ENCODE measurements around the gene PCDH8. TPM values are rescaled to one million over a fixed set of nuclear protein-coding genes. Genes with fewer than 3 reads are reported as not detected.

PCDH8 gene
- total RNA-seq, 1 experiment from 2014 or later = 2.1 TPM

DNA sequence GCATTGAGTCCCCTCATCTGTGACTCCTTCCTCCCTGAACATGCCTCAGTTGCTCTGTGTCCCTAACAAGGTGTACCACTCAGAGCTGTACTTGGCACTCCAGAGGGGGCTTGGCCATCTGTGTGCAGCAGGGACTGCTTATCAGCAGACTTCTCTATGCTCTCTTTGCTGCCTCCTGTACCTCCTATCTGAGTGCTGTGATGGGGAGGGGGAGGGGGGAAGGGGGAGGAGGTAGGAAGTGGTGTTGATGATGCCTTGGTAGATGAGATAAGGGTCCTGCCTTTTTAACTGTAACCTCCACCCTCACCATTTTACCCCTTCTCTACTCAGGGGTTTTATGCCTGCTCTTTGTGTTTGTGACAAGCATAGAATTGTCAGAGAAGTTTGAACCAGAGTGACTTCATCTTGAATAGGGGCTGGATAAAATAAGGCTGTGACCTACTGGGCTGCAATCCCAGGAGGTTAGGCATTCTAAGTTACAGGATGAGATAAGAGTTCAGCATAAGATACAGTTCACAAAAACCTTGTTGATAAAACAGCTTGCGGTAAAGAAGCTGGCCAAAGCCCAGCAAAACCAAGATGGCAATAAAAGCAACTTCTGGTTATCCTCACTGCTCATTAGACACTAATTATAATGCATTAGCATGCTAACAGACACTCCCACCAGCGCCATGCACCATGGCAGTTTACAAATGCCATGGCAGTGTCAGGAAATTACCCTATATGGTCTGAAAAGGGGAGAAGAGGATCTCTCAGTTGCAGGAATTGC lies 13.2 kb downstream of the PCDH8 start:
- H3T11ph ChIP-seq (ENCODE audit: low read length) = no peak overlapping the region
- H3K27me3 Mint-ChIP-seq (ENCODE audit: low read depth) = peaks cover 8% of the 10 kb centered on the region

More for the DNA sequence above, 13.2 kb downstream of the PCDH8 start:
- Mint-ChIP-seq H3K9me3 (no peaks in the 10 kb centered on the region), H3K4me1 (peaks cover 49 to 56% of the 10 kb centered on the region in 2 experiments), H3K36me3 (ENCODE audit: insufficient read depth in 1 of 3, low read depth in 3 of 3) (no peaks in the 10 kb centered on the region; a peak in 1 of 7 replicates), H3K4me3 (no peak overlapping the region), H3K27ac (peak overlapping the region in 1 of 3 experiments; percentile 22; a peak in 1 of 7 replicates)
- Histone ChIP-seq H3K27ac (ENCODE audit: insufficient read length, low read depth, low read length) (no peak overlapping the region), H3K23ac (ENCODE audit: insufficient read length, low read depth, low read length) (no peak overlapping the region), H3K4me2 (ENCODE audit: insufficient read depth, insufficient read length, low read length) (no peak overlapping the region), H3K9ac (ENCODE audit: extremely low read depth, insufficient read length, low read length) (no peak overlapping the region), H3K27me3 (ENCODE audit: insufficient read depth, low read length) (no peaks in the 10 kb centered on the region), H3K79me2 (ENCODE audit: insufficient read depth, low read length) (no peaks in the 10 kb centered on the region), H2BK120ac (ENCODE audit: low read depth, low read length, poor library complexity, severe bottlenecking) (no peak overlapping the region), H3K4ac (ENCODE audit: low read depth, low read length) (no peak overlapping the region), H2BK15ac (ENCODE audit: low read depth, low read length) (no peak overlapping the region), H2AK5ac (ENCODE audit: insufficient read length, low read length) (no peak overlapping the region), H4K91ac (ENCODE audit: insufficient read length, low read depth, low read length) (no peak overlapping the region), H3K56ac (ENCODE audit: insufficient read length, low read depth, low read length) (no peak overlapping the region), H3K23me2 (ENCODE audit: insufficient read length, low read depth, low read length, poor library complexity, severe bottlenecking) (no peaks in the 10 kb centered on the region), H2BK12ac (ENCODE audit: insufficient read length, low read depth, low read length) (no peak overlapping the region), H2AFZ (ENCODE audit: low read length) (no peak overlapping the region), H3K18ac (ENCODE audit: insufficient read length, low read depth, low read length) (no peak overlapping the region), H2BK5ac (ENCODE audit: insufficient read length, low read length) (no peak overlapping the region), H4K20me1 (ENCODE audit: control insufficient read depth, insufficient read depth, insufficient read length) (no peaks in the 10 kb centered on the region), H4K5ac (ENCODE audit: insufficient read length, low read depth, low read length) (no peak overlapping the region), H4K8ac (replicated peaks; ENCODE audit: insufficient read length, low read depth, low read length) (no peak overlapping the region), H3K4me1 (ENCODE audit: insufficient read depth, low read length) (peaks cover 8% of the 10 kb centered on the region; the same call in 1 of the 2 replicates), H3K14ac (ENCODE audit: insufficient read depth, low read length) (no peak overlapping the region), H2BK20ac (ENCODE audit: low read depth, low read length, poor library complexity, severe bottlenecking) (no peak overlapping the region), H3K9me3 (ENCODE audit: control insufficient read depth, low read depth, low read length) (no peaks in the 10 kb centered on the region), H3K79me1 (ENCODE audit: insufficient read depth, low read depth, low read length, poor library complexity, severe bottlenecking) (no peaks in the 10 kb centered on the region)
- TF ChIP-seq, protein P1, sequence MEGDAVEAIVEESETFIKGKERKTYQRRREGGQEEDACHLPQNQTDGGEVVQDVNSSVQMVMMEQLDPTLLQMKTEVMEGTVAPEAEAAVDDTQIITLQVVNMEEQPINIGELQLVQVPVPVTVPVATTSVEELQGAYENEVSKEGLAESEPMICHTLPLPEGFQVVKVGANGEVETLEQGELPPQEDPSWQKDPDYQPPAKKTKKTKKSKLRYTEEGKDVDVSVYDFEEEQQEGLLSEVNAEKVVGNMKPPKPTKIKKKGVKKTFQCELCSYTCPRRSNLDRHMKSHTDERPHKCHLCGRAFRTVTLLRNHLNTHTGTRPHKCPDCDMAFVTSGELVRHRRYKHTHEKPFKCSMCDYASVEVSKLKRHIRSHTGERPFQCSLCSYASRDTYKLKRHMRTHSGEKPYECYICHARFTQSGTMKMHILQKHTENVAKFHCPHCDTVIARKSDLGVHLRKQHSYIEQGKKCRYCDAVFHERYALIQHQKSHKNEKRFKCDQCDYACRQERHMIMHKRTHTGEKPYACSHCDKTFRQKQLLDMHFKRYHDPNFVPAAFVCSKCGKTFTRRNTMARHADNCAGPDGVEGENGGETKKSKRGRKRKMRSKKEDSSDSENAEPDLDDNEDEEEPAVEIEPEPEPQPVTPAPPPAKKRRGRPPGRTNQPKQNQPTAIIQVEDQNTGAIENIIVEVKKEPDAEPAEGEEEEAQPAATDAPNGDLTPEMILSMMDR (conservative IDR thresholded peaks at IDR 0.05) = no peak
- DNase-seq = no peak
- no CpG with 5 or more reads among the region's 2 CpGs for WGBS (ENCODE audit: extremely low coverage, insufficient read length, low lambda C conversion rate)
